MG63 (cell line): ENCODE measurements around the gene ERLIN1. TPM values are rescaled to one million over a fixed set of nuclear protein-coding genes. Genes with fewer than 3 reads are reported as not detected.

Experiments
- DNase-seq: peaks from one replicate; pipeline ENCODE4 v3.0.0-alpha.2; 2020
- H3K27me3 ChIP-seq: fragments of 250-450 bp; sonication (Bioruptor Pico); 2 replicates; pipeline ENCODE4 v1.5.1; 2020; ENCODE audit warnings: mild to moderate bottlenecking, moderate library complexity
- H3K36me3 ChIP-seq: fragments of 250-450 bp; sonication (Bioruptor Pico); 2 replicates; pipeline ENCODE4 v1.5.1; 2020; ENCODE audit warnings: mild to moderate bottlenecking, moderate library complexity
- H3K4me3 ChIP-seq: fragments of 250-450 bp; sonication (Bioruptor Pico); 2 replicates; pipeline ENCODE4 v1.5.1; 2020; ENCODE audit warnings: mild to moderate bottlenecking, moderate library complexity
- H3K9me3 ChIP-seq: fragments of 250-450 bp; sonication (Bioruptor Pico); 2 replicates; pipeline ENCODE4 v1.5.1; 2020; ENCODE audit warnings: mild to moderate bottlenecking, moderate library complexity
- total RNA-seq: library from RNA; depleted of rRNA; stranded (reverse); fragments of >200 nt; shearing (Covaris generic); gene quantifications from 2 replicates; pipeline ENCODE4 v1.2.3, GENCODE V29; 2014; ENCODE audit warnings: low replicate concordance

The ERLIN1 gene
- total RNA-seq, 1 experiment from 2014 or later = 38.4 TPM

DNA sequence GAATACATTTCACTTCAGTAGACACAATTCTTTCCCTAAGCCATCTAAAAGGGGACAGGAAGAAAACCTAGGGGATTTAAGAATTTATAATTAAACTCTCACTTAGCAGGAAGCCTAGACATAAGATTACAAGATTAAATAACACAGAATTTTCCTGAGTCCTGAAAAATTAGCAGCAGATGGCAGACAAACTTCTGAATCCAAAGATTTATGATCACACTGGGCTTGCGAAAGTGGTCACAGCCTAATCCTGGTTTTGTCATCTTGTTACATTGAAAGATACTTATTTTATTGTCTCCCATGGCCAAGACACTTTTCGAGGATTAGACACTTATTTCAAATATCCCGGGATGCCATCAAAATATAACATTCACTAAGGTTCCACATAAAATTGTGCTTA is 2.9 kb downstream of the ERLIN1 start:
- peaks cover 46% of the 10 kb centered on the region for H3K36me3 ChIP-seq
- H3K27me3 ChIP-seq = no peaks in the 10 kb centered on the region
- no peaks in the 10 kb centered on the region for H3K9me3 ChIP-seq
- no peak overlapping the region for H3K4me3 ChIP-seq
- no peak for DNase-seq

DNA sequence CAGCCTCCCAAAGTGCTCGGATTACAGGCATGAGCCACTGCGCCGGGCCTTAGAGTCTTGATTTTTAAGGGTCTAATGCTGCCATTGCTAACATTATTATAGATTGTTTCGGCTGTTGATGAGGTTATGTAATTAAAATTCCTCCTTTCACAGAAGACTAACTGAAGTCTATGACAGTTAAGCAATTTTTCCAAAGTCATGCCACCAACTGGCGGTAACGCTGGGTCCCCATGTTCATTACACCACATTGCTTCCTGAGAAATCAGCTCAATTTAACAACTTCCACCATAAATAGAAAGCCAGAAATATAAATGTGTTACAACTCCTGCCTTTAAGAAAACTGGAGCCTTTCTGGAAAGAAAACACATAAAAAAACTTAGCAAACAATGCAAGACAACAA is 3.5 kb downstream of the ERLIN1 start:
- no peak for DNase-seq
- no peaks in the 10 kb centered on the region for H3K27me3 ChIP-seq
- no peaks in the 10 kb centered on the region for H3K9me3 ChIP-seq
- peaks cover 51% of the 10 kb centered on the region for H3K36me3 ChIP-seq
- no peak overlapping the region for H3K4me3 ChIP-seq

- no peaks in the 10 kb centered on the region for H3K27me3 ChIP-seq
- H3K4me3 ChIP-seq = no peak overlapping the region
- no peak for DNase-seq
- peaks cover 5% of the 10 kb centered on the region; the same call in 1 of the 2 replicates for H3K9me3 ChIP-seq
- peaks cover 78% of the 10 kb centered on the region for H3K36me3 ChIP-seq
Measured at GRCh38 chr10:100175875-100176274, 10.0 kb downstream of the ERLIN1 start.

DNA sequence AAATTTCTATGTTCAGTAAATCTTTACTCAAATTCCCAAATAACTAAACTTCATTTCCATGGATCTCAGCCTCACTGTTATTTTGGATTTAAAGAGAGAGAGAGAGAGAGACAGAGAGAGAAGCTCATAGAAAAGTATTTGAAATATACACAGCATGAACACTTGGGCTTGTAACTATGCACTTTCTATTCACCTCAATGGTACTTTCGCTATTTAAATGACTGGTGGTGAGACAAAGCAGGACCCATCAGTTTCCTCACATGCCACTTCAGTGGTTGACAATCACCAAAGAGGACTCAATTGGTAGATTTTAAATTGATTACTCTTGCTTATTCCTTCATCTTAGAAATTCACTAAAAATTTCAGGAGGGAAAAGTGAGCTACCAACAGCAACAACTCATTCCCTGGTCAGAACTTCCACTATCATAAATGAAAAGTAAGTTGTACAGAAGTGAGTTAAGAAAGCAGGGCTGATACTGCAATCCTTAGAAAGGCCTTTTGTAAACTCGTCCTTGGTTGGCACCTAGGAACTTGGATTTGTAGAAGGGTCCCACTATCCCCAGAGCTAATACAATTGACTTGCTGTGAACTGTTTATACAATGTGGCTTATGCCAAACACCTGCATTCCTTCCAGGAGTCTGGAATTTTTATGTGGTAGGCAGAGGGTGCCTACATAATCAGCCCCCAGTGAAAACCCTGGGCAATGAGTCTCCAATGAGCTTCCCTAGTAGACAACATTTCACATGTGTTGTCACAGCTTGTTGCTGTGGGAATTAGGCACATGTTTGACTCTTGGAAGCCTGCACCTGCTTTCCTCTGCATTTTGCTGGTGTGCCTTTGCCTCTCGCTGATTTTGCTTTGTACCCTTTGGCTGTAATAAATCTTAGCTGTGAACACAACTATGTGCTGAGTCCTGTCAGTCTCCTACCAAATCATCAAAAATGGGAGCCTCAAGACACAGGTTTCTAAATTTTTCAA is 10.8 kb downstream of the ERLIN1 start:
- peaks cover 5% of the 10 kb centered on the region; the same call in 1 of the 2 replicates for H3K9me3 ChIP-seq
- peaks cover 79% of the 10 kb centered on the region for H3K36me3 ChIP-seq
- H3K27me3 ChIP-seq = no peaks in the 10 kb centered on the region
- H3K4me3 ChIP-seq = no peak overlapping the region
- no peak for DNase-seq

GRCh38 chr10:100173035-100173434 is 12.8 kb downstream of the ERLIN1 start:
- DNase-seq = no peak

GRCh38 chr10:100172349-100172748 is 13.5 kb downstream of the ERLIN1 start:
- Histone ChIP-seq H3K9me3 (peaks cover 5% of the 10 kb centered on the region; the same call in 1 of the 2 replicates), H3K4me3 (no peak overlapping the region), H3K36me3 (peaks cover 65% of the 10 kb centered on the region), H3K27me3 (no peaks in the 10 kb centered on the region)
- DNase-seq = no peak

More at GRCh38 chr10:100173035-100173434, 12.8 kb downstream of the ERLIN1 start:
- Histone ChIP-seq H3K36me3 (peaks cover 69% of the 10 kb centered on the region), H3K9me3 (peaks cover 5% of the 10 kb centered on the region; the same call in 1 of the 2 replicates), H3K4me3 (no peak overlapping the region), H3K27me3 (no peaks in the 10 kb centered on the region)

DNA sequence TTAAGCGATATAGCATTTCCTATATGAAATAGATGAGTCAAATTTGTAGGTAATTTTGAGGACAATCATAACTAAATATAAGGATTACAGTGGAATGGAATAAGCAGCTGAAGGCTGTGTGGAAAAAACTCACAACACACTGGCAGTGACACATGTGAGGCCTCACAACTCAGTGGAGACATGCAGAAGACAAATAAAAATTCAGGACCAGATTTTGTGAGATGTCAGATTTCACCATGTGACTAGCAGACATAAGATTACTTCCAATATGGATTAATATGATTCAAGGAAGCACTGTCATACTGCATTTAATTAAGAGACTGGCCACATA is 17.6 kb downstream of the ERLIN1 start:
- Histone ChIP-seq H3K4me3 (no peak overlapping the region), H3K36me3 (peaks cover 55% of the 10 kb centered on the region), H3K27me3 (no peaks in the 10 kb centered on the region), H3K9me3 (peaks cover 5% of the 10 kb centered on the region; the same call in 1 of the 2 replicates)
- DNase-seq = no peak

DNA sequence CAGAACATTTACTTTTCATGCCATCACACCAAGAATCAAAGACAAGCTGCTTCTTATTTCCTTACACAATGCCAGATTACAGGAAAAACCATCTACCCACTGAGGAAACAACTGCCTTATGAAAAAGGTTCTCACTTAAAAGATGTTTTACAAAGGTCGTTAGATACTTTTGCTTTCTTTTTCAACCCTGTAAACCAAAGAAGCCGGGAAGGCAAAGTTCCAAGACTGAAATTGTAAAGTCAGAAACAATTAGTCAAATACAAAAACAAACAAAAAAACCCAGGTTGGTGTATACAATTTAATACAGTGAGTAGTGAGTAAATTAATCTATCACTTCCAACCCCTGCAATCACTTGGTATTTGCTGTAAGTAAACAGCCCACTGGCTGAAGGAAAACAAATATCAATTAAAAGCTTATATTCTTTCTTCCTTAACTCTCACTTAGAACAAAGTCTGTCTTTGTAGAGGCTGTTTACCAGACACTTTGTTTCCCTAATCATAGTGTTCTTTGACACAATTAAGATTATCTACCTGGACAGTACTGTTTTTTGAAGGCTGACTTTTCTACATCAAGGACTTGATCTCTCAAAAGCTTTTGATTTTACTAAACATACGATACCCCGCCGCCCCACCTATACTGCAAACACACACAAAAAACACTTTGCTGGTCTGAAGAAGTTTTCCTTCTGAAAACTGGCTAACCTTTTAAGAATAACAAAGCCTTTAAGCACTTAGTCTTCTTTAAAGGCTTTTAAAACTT is 18.1 kb downstream of the ERLIN1 start:
- DNase-seq = no peak
- Histone ChIP-seq H3K36me3 (peaks cover 52% of the 10 kb centered on the region), H3K4me3 (no peak overlapping the region), H3K27me3 (no peaks in the 10 kb centered on the region), H3K9me3 (peaks cover 5% of the 10 kb centered on the region; the same call in 1 of the 2 replicates)

- Histone ChIP-seq H3K9me3 (peaks cover 7% of the 10 kb centered on the region; the same call in 1 of the 2 replicates), H3K27me3 (no peaks in the 10 kb centered on the region), H3K4me3 (no peak overlapping the region), H3K36me3 (peaks cover 44% of the 10 kb centered on the region)
- no peak for DNase-seq
Measured at GRCh38 chr10:100163704-100164621, 21.9 kb downstream of the ERLIN1 start.

DNA sequence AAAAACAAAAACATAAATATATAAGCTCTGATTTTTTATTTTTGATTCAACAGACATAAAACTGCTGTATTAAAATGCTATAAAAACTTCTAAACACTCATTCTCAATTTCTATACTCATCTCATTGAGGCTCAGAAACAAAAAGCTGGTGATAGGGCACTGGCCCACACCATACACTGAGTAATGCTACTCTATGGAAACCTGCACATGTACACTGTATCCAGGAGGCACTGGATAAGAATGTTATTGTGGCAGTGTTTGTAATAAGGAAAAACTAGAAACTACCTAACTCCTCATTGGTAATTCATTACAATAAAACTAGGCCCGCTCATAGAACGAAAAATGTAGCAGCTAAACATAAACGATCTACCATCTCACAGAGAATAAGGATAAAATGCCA is 23.1 kb downstream of the ERLIN1 start:
- DNase-seq = no peak
- Histone ChIP-seq H3K9me3 (peaks cover 7% of the 10 kb centered on the region; the same call in 1 of the 2 replicates), H3K36me3 (peaks cover 47% of the 10 kb centered on the region), H3K4me3 (no peak overlapping the region), H3K27me3 (no peaks in the 10 kb centered on the region)

GRCh38 chr10:100158044-100158805 is 27.6 kb downstream of the ERLIN1 start:
- Histone ChIP-seq H3K4me3 (no peak overlapping the region), H3K9me3 (peaks cover 7% of the 10 kb centered on the region; the same call in 1 of the 2 replicates), H3K36me3 (peaks cover 58% of the 10 kb centered on the region), H3K27me3 (no peaks in the 10 kb centered on the region)
- DNase-seq = no peak

DNA sequence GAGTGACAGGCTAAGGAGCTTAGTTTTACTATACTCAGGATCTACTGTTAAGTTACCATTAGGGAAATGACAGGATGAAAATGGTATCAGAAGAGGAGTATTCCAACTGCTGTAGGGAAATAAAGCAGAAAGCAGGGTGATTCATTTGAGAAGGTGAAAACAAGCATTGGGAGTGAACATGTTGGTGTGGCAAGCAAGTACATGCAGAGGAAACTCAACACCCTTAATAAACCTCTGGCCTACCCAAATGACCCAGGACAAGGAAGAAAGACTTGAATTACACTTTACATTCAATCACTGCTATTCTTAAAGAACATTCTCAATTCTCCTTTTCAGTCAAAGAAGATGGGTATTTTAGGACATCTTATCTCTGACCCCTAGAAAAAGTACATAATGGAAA is 28.7 kb downstream of the ERLIN1 start:
- Histone ChIP-seq H3K36me3 (peaks cover 59% of the 10 kb centered on the region), H3K9me3 (peaks cover 7% of the 10 kb centered on the region; the same call in 1 of the 2 replicates), H3K4me3 (no peak overlapping the region), H3K27me3 (no peaks in the 10 kb centered on the region)
- no peak for DNase-seq

GRCh38 chr10:100155936-100156335 is 29.9 kb downstream of the ERLIN1 start:
- no peak for DNase-seq
- H3K4me3 ChIP-seq = no peak overlapping the region
- H3K36me3 ChIP-seq = peaks cover 68% of the 10 kb centered on the region
- H3K9me3 ChIP-seq = peaks cover 7% of the 10 kb centered on the region; the same call in 1 of the 2 replicates
- no peaks in the 10 kb centered on the region for H3K27me3 ChIP-seq

GRCh38 chr10:100154666-100155065 is 31.2 kb downstream of the ERLIN1 start:
- peaks cover 67% of the 10 kb centered on the region for H3K36me3 ChIP-seq
- no peak overlapping the region for H3K4me3 ChIP-seq
- no peaks in the 10 kb centered on the region for H3K27me3 ChIP-seq
- H3K9me3 ChIP-seq = 0 out of 2 replicates have a peak, but pooled peaks cover 5% of the 10 kb centered on the region
- no peak for DNase-seq

DNA sequence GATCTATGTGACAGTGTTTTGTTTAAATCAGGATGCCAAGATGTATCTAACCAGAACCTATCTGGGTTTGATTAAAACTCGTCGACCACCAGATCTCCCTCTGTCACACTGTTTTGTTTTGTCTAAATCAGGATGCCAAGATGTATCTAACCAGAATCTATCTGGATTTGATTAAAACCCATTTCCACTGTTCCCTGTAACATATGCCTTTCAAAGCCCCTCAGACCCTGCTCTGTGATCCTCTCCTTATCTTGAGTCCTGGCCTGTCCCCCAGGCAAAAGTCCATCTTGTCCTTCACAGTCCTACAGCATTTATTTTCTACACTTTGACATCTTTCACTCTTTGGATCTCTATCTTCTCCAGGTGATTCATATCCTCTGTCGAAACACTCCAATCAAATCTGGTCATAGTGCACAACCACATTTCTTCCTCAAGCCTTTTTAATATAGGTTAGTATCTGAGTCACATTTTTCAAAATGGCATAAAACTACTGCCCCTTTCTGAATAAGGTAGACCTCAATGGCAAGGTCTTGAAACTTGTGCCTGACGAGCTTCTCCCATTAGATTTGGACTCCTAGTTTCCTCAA is 32.5 kb downstream of the ERLIN1 start:
- no peaks in the 10 kb centered on the region for H3K9me3 ChIP-seq

More for the DNA sequence above, 32.5 kb downstream of the ERLIN1 start:
- peaks cover 55% of the 10 kb centered on the region for H3K36me3 ChIP-seq
- H3K4me3 ChIP-seq = no peak overlapping the region
- no peak for DNase-seq
- no peaks in the 10 kb centered on the region for H3K27me3 ChIP-seq
